GM20000 (cell line): ENCODE results near the gene PLEKHA6.
A peak's percentile ranks its signal among the peaks of the same experiment; 100 is the strongest.

Source experiments
- DNase-seq: peaks from one replicate; pipeline ENCODE4 v3.0.0; 2012; ENCODE audit warnings: low spot score
- CTCF ChIP-seq: IDR thresholded peaks from 2 replicates; pipeline ENCODE4 v1.5.1; 2012; ENCODE audit warnings: mild to moderate bottlenecking, control low read depth; ENCODE audit errors: extremely low read depth, missing control alignments

PLEKHA6 gene

GRCh38 chr1:204405988-204406387 lies 46.3 kb upstream of the PLEKHA6 start:
- DNase-seq, result no peak
- no peak for TF ChIP-seq CTCF

GRCh38 chr1:204404629-204405028 lies 44.9 kb upstream of the PLEKHA6 start:
- TF ChIP-seq CTCF, result no peak
- no peak for DNase-seq

- no peak for DNase-seq
- no peak for TF ChIP-seq CTCF
These were observed 42.7 kb upstream of the PLEKHA6 start for GRCh38 chr1:204402391-204402790.

GRCh38 chr1:204401730-204402129 lies 42.0 kb upstream of the PLEKHA6 start:
- DNase-seq, result no peak
- TF ChIP-seq CTCF, result no peak

GRCh38 chr1:204400882-204401510 lies 41.3 kb upstream of the PLEKHA6 start:
- no peak for TF ChIP-seq CTCF
- no peak for DNase-seq

- peak; percentile 79 for DNase-seq
- peak; percentile 75 for TF ChIP-seq CTCF
These were observed 38.7 kb upstream of the PLEKHA6 start for GRCh38 chr1:204398197-204399125.

GRCh38 chr1:204396015-204396583 lies 36.4 kb upstream of the PLEKHA6 start:
- TF ChIP-seq CTCF, result no peak
- DNase-seq, result no peak
